BLaER1 (cell line): ENCODE measurements around the gene MANF.
"Not testable (repeated sequence)": the region's sequence is repeated elsewhere in the genome, so short reads cannot be mapped to it uniquely, and the experiment has no call there.

Experiments used
- H3K27ac ChIP-seq: shearing (Covaris generic); formaldehyde crosslinking; 2 replicates; pipeline ENCODE4 v1.8.1; 2022
- H3K27me3 ChIP-seq: shearing (Covaris generic); formaldehyde crosslinking; 2 replicates; pipeline ENCODE4 v1.8.1; 2022
- H3K36me3 ChIP-seq: shearing (Covaris generic); formaldehyde crosslinking; 2 replicates; pipeline ENCODE4 v1.8.1; 2022
- H3K4me1 ChIP-seq: shearing (Covaris generic); formaldehyde crosslinking; 2 replicates; pipeline ENCODE4 v1.8.1; 2022
- H3K4me2 ChIP-seq: shearing (Covaris generic); formaldehyde crosslinking; 2 replicates; pipeline ENCODE4 v1.8.1; 2022
- H3K4me3 ChIP-seq: shearing (Covaris generic); formaldehyde crosslinking; 2 replicates; pipeline ENCODE4 v1.8.1; 2022
- H3K9ac ChIP-seq: shearing (Covaris generic); formaldehyde crosslinking; 2 replicates; pipeline ENCODE4 v1.8.1; 2022
- H3K9me3 ChIP-seq: shearing (Covaris generic); formaldehyde crosslinking; 2 replicates; pipeline ENCODE4 v1.8.1; 2022
- H4K20me1 ChIP-seq: shearing (Covaris generic); formaldehyde crosslinking; 2 replicates; pipeline ENCODE4 v1.8.1; 2022
- Cebpa-rat ChIP-seq: shearing (Covaris generic); IDR thresholded peaks from 2 replicates; pipeline ENCODE4 v1.8.1; 2022

MANF gene

DNA sequence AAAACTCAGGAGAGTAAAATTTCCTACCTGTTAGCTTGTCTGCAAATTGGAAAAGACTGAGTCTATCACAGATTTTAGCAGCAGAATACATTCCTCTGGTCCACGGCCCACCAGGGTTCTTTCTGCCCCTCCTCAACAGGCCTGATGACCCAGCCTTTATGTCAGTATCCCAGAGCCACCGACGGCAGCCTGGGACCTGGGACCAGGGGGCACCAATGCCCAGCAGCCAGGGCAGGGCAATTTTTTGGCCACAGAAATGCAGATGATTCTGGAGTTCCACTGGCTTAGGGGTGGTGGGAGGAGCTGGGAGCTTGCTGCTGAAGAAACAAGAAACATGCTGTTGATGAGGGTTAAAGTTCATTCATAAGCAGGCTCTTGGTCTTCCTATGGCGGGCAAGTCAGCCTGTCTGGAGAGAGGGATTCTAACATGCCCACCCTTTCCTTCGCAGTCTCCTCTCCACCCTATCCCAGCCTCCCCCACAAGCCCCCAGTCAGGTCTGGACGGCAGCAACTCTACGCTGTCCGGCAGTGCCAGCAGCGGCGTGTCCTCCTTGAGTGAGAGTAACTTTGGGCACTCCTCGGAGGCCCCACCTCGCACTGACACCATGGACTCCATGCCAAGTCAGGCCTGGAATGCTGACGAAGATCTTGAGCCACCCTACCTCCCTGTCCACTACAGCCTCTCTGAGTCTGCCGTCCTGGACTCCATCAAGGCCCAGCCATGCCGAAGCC is 4.3 kb upstream of the MANF start:
- Histone ChIP-seq H3K4me3 (no peak overlapping the region), H3K36me3 (no peaks in the 10 kb centered on the region), H3K9me3 (no peaks in the 10 kb centered on the region), H3K4me1 (peaks cover 55% of the 10 kb centered on the region), H3K27ac (peak overlapping the region; percentile 80), H3K27me3 (no peaks in the 10 kb centered on the region), H3K4me2 (peak overlapping the region; percentile 84), H3K9ac (0 out of 2 replicates have a peak overlapping the region, but pooled peaks have one; percentile 4), H4K20me1 (no peaks in the 10 kb centered on the region)
- no peak for TF ChIP-seq Cebpa-rat

DNA sequence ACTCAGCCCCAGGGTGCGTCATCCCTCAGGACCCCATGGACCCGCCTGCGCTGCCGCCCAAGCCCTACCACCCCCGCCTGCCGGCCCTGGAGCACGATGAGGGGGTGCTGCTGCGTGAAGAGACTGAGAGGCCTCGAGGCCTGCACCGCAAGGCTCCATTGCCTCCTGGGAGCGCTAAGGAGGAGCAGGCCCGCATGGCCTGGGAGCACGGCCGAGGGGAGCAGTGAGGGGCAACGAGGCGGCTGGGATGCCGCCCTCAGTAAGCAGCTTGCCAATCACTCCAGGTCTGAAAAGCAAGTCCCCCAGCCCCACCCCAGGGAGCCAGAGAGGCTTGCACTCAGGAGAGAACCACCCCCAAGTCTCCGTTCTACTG is 3.8 kb upstream of the MANF start:
- no peak overlapping the region for H3K27ac ChIP-seq
- no peaks in the 10 kb centered on the region for H3K36me3 ChIP-seq
- H3K4me2 ChIP-seq: no peak overlapping the region
- TF ChIP-seq Cebpa-rat: no peak
- no peaks in the 10 kb centered on the region for H4K20me1 ChIP-seq
- H3K4me3 ChIP-seq: no peak overlapping the region
- H3K9ac ChIP-seq: no peak overlapping the region
- H3K27me3 ChIP-seq: no peaks in the 10 kb centered on the region
- H3K9me3 ChIP-seq: no peaks in the 10 kb centered on the region
- H3K4me1 ChIP-seq: peaks cover 60% of the 10 kb centered on the region

- no peak overlapping the region for H3K4me3 ChIP-seq
- no peak overlapping the region for H3K9ac ChIP-seq
- H3K27ac ChIP-seq: no peak overlapping the region
- no peaks in the 10 kb centered on the region for H3K9me3 ChIP-seq
- no peaks in the 10 kb centered on the region for H3K27me3 ChIP-seq
- peaks cover 7% of the 10 kb centered on the region; the same call in 1 of the 2 replicates for H4K20me1 ChIP-seq
- H3K4me2 ChIP-seq: no peak overlapping the region
- H3K36me3 ChIP-seq: peaks cover 7% of the 10 kb centered on the region; the same call in 1 of the 2 replicates
- TF ChIP-seq Cebpa-rat: no peak
- peaks cover 69% of the 10 kb centered on the region for H3K4me1 ChIP-seq
Measured at GRCh38 chr3:51382076-51382745, 2.9 kb upstream of the MANF start.

DNA sequence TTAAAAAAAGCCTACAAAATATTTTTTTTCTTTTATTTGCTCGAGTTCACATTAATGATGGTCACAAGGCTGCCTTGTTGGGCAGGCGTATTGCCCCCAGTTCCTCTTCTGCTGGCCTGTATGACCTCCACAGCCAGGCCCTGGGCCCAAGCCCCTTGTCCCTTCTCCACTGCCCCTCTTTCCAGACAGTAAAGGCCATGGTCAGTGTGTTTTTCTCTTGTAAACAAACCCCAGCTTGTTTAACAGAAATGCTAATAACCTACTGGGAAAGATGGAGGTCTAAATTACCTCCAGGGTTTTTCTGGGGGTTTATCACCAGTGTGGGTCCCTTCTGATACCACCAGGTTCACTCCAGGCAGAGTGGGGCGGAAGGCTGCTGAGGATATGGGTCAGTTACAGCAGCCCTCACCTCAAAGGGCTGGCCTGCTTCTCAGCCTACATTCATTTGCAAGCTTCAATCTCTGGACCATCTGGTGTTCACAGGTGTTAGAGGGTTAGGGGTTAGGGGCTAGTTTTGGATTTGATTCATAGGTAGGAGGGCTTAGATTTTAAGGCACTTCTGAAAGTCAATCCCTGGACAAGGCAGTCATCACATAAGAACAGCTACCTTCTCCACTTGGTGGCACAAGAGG is 2.0 kb upstream of the MANF start:
- no peak for TF ChIP-seq Cebpa-rat
- Histone ChIP-seq H3K4me3 (peak overlapping the region; percentile 92; the same call in 1 of the 2 replicates), H3K27me3 (no peaks in the 10 kb centered on the region), H3K36me3 (peaks cover 15% of the 10 kb centered on the region), H4K20me1 (peaks cover 16% of the 10 kb centered on the region), H3K4me1 (peaks cover 75% of the 10 kb centered on the region), H3K9ac (peak overlapping the region; percentile 98), H3K27ac (peak overlapping the region; percentile 98), H3K4me2 (peak overlapping the region; percentile 87), H3K9me3 (no peaks in the 10 kb centered on the region)

DNA sequence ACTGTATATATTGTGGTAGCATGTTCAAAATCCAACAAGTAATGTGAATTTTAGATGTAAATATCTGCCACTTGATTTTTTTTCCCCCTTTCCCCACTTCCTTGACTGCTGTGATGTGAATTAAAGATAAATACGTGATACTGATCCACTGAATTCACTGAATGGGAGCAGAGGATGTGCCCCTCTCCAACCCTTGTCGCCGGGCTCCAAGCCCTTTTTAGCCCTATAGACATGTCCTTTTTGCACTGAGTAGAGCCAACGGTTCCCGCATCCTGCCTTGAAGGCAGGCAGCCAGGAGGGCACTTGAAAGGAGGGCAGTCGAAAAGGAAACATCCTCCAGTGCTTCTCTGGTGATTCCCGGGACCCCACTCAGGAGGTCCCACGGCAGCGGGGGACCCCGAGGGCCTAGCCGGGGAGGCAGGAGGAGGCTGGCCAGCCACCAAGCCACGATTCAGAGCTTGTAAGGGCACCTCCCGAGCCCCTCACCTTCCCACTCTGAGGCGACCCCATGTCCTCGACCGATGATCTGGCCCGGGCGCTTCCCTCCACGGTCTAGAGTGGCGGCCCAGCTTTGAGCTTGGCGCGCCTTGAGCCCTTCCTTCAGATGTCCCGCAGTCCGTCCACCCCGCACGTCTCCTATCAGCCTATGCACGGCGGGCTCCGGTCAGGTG is 901 bp upstream of the MANF start:
- Histone ChIP-seq H3K4me1 (peaks cover 75% of the 10 kb centered on the region), H3K9ac (peak overlapping the region; percentile 98), H3K4me3 (peak overlapping the region; percentile 92), H3K27ac (peak overlapping the region; percentile 98), H3K36me3 (peaks cover 27% of the 10 kb centered on the region), H3K9me3 (no peaks in the 10 kb centered on the region), H4K20me1 (peaks cover 27% of the 10 kb centered on the region), H3K27me3 (no peaks in the 10 kb centered on the region), H3K4me2 (peak overlapping the region; percentile 87)
- no peak for TF ChIP-seq Cebpa-rat

DNA sequence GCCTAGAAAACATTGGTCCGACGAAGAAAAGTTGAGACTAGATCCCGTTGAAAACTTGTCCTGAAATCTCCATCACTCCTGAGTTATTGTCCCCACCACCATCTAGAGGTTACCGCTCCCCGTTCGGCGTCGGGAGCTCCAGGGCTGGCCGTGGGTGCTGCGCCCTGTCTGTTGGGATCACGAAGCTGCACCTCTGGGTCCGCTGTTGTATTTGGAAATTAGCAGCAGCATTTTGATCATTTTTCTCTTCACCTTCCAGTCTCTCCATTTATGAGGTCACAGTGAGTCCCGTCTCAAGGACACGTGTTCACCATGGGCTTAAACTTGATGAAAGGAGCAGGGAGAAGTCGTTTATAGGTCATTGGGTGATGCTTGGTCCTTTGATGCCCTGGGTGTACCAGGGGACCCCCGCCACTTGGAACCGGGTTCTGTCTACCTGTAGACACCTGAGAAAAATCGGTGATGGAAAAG is 565 bp downstream of the MANF start:
- no peaks in the 10 kb centered on the region for H3K27me3 ChIP-seq
- H3K9me3 ChIP-seq: no peaks in the 10 kb centered on the region
- H3K36me3 ChIP-seq: peaks cover 27% of the 10 kb centered on the region
- TF ChIP-seq Cebpa-rat: no peak
- H3K4me1 ChIP-seq: peaks cover 75% of the 10 kb centered on the region
- H3K9ac ChIP-seq: peak overlapping the region; percentile 98
- H3K4me2 ChIP-seq: peak overlapping the region; percentile 95
- peaks cover 33% of the 10 kb centered on the region for H4K20me1 ChIP-seq
- H3K27ac ChIP-seq: peak overlapping the region; percentile 79
- peak overlapping the region; percentile 92 for H3K4me3 ChIP-seq

- peaks cover 27% of the 10 kb centered on the region for H3K36me3 ChIP-seq
- peak overlapping the region; percentile 92 for H3K4me3 ChIP-seq
- H3K4me1 ChIP-seq: peaks cover 70% of the 10 kb centered on the region
- H3K27ac ChIP-seq: peak overlapping the region; percentile 79
- H3K4me2 ChIP-seq: peak overlapping the region; percentile 95
- peak overlapping the region; percentile 98 for H3K9ac ChIP-seq
- H4K20me1 ChIP-seq: peaks cover 33% of the 10 kb centered on the region
- H3K9me3 ChIP-seq: no peaks in the 10 kb centered on the region
- no peak for TF ChIP-seq Cebpa-rat
- no peaks in the 10 kb centered on the region for H3K27me3 ChIP-seq
Measured at GRCh38 chr3:51386159-51386851, 1.2 kb downstream of the MANF start.

GRCh38 chr3:51386852-51387229 is 1.8 kb downstream of the MANF start:
- no peaks in the 10 kb centered on the region for H3K9me3 ChIP-seq
- peak overlapping the region; percentile 79; the same call in 1 of the 2 replicates for H3K27ac ChIP-seq
- H3K4me2 ChIP-seq: peak overlapping the region; percentile 95
- H4K20me1 ChIP-seq: peaks cover 36% of the 10 kb centered on the region
- no peak for TF ChIP-seq Cebpa-rat
- peaks cover 27% of the 10 kb centered on the region for H3K36me3 ChIP-seq
- H3K4me3 ChIP-seq: peak overlapping the region; percentile 92
- peak overlapping the region; percentile 98 for H3K9ac ChIP-seq
- H3K4me1 ChIP-seq: peaks cover 66% of the 10 kb centered on the region
- H3K27me3 ChIP-seq: no peaks in the 10 kb centered on the region

- H3K9me3 ChIP-seq, H3K27me3 ChIP-seq, H3K27ac ChIP-seq: not testable (repeated sequence)
- Histone ChIP-seq H3K36me3 (peaks cover 30% of the 10 kb centered on the region), H4K20me1 (peaks cover 41% of the 10 kb centered on the region), H3K9ac (peak overlapping the region; percentile 98; the same call in 1 of the 2 replicates), H3K4me1 (peaks cover 69% of the 10 kb centered on the region), H3K4me2 (peak overlapping the region; percentile 95), H3K4me3 (peak overlapping the region; percentile 92; the same call in 1 of the 2 replicates)
Measured at GRCh38 chr3:51387281-51387680, 2.2 kb downstream of the MANF start.
